HepG2 (cell line): Measurements from ENCODE around the gene AGK. TPM values are rescaled to one million over a fixed set of nuclear protein-coding genes. Genes with fewer than 3 reads are reported as not detected.

Experiments used
- AGO2 ChIP-seq: fragments of 200-400 bp; formaldehyde crosslinking; optimal IDR thresholded peaks from 2 replicates; pipeline ENCODE3; 2017; ENCODE audit warnings: mild to moderate bottlenecking, low read depth, low read length, moderate library complexity
- ARID2 ChIP-seq: sonication (generic); formaldehyde crosslinking; IDR thresholded peaks from 2 replicates; pipeline ENCODE4 v1.8.1; 2022; ENCODE audit warnings: mild to moderate bottlenecking, missing genetic modification reagents, borderline replicate concordance
- BRF2 ChIP-seq: sonication (generic); formaldehyde crosslinking; IDR thresholded peaks from 2 replicates; pipeline ENCODE4 v1.8.1; 2022; ENCODE audit warnings: mild to moderate bottlenecking, missing genetic modification reagents
- KMT2A ChIP-seq: sonication (generic); formaldehyde crosslinking; IDR thresholded peaks from 2 replicates; pipeline ENCODE4 v1.4.0; 2020; ENCODE audit warnings: missing genetic modification reagents
- TEAD2 ChIP-seq: sonication (generic); formaldehyde crosslinking; IDR thresholded peaks from 2 replicates; pipeline ENCODE4 v1.9.0; 2021; ENCODE audit warnings: missing genetic modification reagents
- TFE3 ChIP-seq: IDR thresholded peaks from 2 replicates; pipeline ENCODE4 v1.6.1; 2016
- TIGD3 ChIP-seq: sonication (generic); formaldehyde crosslinking; IDR thresholded peaks from 2 replicates; pipeline ENCODE4 v1.5.1; 2020; ENCODE audit warnings: mild to moderate bottlenecking, missing genetic modification reagents, borderline replicate concordance
- YEATS4 ChIP-seq: sonication (generic); formaldehyde crosslinking; IDR thresholded peaks from 2 replicates; pipeline ENCODE4 v1.4.0; 2020; ENCODE audit warnings: missing genetic modification reagents, borderline replicate concordance
- ZBTB42 ChIP-seq: sonication (generic); formaldehyde crosslinking; IDR thresholded peaks from 2 replicates; pipeline ENCODE4 v1.5.0; 2020; ENCODE audit warnings: mild to moderate bottlenecking, missing genetic modification reagents
- ZFX ChIP-seq: sonication (generic); formaldehyde crosslinking; IDR thresholded peaks from 2 replicates; pipeline ENCODE4 v1.4.0; 2020; ENCODE audit warnings: mild to moderate bottlenecking, low read depth, missing genetic modification reagents, moderate library complexity
- ZKSCAN1 ChIP-seq: fragments of 150-350 bp; IDR thresholded peaks from 2 replicates; pipeline ENCODE4 v1.6.1; 2014; ENCODE audit warnings: low read length
- ZNF616 ChIP-seq: sonication (generic); formaldehyde crosslinking; IDR thresholded peaks from 2 replicates; pipeline ENCODE4 v1.5.0; 2020; ENCODE audit warnings: low read depth, mild to moderate bottlenecking, missing genetic modification reagents
- ZNF782 ChIP-seq: sonication (generic); formaldehyde crosslinking; IDR thresholded peaks from 2 replicates; pipeline ENCODE4 v1.4.0; 2020; ENCODE audit warnings: missing genetic modification reagents, mild to moderate bottlenecking, borderline replicate concordance
- ZSCAN12 ChIP-seq: sonication (generic); formaldehyde crosslinking; IDR thresholded peaks from 2 replicates; pipeline ENCODE4 v1.9.0; 2021; ENCODE audit warnings: mild to moderate bottlenecking, missing genetic modification reagents
- polyA plus RNA-seq, 8 experiments: library from polyadenylated mRNA; depleted of rRNA in 3 of 8; stranded (reverse) in 7 of 8; unstranded in 1 of 8; fragments of >200 nt; fragmentation: Illumina TruSeq in 4 of 8; extraction: Trizol in 4 of 8; gene quantifications; 2 replicates each; pipeline versions ENCODE4 v1.2.1 to v1.2.3, GENCODE V29; 2011 to 2016; ENCODE audit warnings: low read depth in 4 of 8, missing spikeins in 1 of 8, mixed read lengths in 1 of 8; ENCODE audit not compliant: insufficient read depth in 1 of 8
- total RNA-seq, 5 experiments: library from RNA; depleted of rRNA; stranded (reverse); fragments of >200 nt; fragmentation: Illumina TruSeq; extraction: Trizol; gene quantifications; 2 replicates each; pipeline ENCODE4 v1.2.3, GENCODE V29; 2016; ENCODE audit warnings: low read depth in 1 of 5
- TF ChIP-seq, protein P1 (sequence below): sonication (generic); formaldehyde crosslinking; IDR thresholded peaks from 2 replicates; pipeline ENCODE4 v1.5.1; 2020; ENCODE audit warnings: mild to moderate bottlenecking, missing genetic modification reagents, borderline replicate concordance
- TF ChIP-seq, protein P2 (sequence below): sonication (generic); formaldehyde crosslinking; IDR thresholded peaks from 2 replicates; pipeline ENCODE4 v1.8.1; 2023; ENCODE audit warnings: mild to moderate bottlenecking, missing genetic modification reagents

Gene AGK
- total and polyA plus RNA-seq, 2 of the 13 experiments (the other 11 are each of a cell fraction or from before 2014, with no cell fraction given) = 23.7 to 30.1 TPM

DNA sequence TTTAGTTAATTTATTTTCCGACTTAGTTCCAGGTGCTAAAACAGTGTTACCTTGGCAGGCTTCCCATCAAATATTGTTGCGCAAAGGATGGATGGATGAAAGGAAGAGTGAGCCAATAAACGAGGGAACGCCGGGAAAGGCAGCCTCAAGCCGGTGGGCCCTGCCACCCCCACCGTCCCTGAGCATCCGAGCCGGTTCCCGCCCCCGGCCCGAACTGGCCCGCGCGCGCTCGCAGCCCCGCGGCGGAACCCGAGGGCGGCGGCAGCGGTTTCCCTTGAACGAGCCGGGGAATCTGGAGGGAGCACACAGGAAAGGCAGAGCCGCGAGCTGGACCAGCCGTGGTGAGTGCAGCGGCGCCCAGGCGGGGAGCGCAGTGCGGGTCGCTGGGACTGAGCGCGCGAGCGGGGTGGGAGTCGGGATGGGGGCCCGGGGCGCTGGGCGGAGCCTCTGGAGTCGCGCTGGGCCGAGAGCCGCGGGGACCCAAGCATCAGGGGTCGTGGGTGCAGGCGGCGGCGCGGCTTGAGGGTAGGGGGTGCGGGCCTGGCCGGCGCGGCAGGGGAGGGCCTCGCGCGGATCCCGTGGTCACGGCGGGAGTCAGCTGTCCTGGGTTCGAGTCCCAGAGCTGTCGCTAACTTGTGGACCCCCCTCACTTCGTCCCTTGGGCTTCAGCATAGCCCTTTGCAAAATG lies at the start of gene AGK (continued):
- TF ChIP-seq AGO2 (peak; percentile 44), ZBTB42 (peak; percentile 82; the same call in 1 of the 2 replicates), ZFX (CRISPR knock-in tag) (peak; percentile 94), TEAD2 (no peak), TIGD3 (CRISPR knock-in tag) (no peak), TFE3 (CRISPR knock-in tag) (no peak), ZKSCAN1 (no peak; the same call in 1 of the 2 replicates), KMT2A (CRISPR knock-in tag) (peak; percentile 90), ZNF616 (CRISPR knock-in tag) (0 out of 2 replicates have a peak, but pooled peaks have one; percentile 21), BRF2 (no peak), ZSCAN12 (CRISPR knock-in tag) (no peak), ZNF782 (CRISPR knock-in tag) (no peak), ARID2 (CRISPR knock-in tag) (peak; percentile 30; the same call in 1 of the 2 replicates), YEATS4 (CRISPR knock-in tag) (peak; percentile 97)
- TF ChIP-seq, protein P1, sequence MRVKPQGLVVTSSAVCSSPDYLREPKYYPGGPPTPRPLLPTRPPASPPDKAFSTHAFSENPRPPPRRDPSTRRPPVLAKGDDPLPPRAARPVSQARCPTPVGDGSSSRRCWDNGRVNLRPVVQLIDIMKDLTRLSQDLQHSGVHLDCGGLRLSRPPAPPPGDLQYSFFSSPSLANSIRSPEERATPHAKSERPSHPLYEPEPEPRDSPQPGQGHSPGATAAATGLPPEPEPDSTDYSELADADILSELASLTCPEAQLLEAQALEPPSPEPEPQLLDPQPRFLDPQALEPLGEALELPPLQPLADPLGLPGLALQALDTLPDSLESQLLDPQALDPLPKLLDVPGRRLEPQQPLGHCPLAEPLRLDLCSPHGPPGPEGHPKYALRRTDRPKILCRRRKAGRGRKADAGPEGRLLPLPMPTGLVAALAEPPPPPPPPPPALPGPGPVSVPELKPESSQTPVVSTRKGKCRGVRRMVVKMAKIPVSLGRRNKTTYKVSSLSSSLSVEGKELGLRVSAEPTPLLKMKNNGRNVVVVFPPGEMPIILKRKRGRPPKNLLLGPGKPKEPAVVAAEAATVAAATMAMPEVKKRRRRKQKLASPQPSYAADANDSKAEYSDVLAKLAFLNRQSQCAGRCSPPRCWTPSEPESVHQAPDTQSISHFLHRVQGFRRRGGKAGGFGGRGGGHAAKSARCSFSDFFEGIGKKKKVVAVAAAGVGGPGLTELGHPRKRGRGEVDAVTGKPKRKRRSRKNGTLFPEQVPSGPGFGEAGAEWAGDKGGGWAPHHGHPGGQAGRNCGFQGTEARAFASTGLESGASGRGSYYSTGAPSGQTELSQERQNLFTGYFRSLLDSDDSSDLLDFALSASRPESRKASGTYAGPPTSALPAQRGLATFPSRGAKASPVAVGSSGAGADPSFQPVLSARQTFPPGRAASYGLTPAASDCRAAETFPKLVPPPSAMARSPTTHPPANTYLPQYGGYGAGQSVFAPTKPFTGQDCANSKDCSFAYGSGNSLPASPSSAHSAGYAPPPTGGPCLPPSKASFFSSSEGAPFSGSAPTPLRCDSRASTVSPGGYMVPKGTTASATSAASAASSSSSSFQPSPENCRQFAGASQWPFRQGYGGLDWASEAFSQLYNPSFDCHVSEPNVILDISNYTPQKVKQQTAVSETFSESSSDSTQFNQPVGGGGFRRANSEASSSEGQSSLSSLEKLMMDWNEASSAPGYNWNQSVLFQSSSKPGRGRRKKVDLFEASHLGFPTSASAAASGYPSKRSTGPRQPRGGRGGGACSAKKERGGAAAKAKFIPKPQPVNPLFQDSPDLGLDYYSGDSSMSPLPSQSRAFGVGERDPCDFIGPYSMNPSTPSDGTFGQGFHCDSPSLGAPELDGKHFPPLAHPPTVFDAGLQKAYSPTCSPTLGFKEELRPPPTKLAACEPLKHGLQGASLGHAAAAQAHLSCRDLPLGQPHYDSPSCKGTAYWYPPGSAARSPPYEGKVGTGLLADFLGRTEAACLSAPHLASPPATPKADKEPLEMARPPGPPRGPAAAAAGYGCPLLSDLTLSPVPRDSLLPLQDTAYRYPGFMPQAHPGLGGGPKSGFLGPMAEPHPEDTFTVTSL = no peak
- TF ChIP-seq, protein P2, sequence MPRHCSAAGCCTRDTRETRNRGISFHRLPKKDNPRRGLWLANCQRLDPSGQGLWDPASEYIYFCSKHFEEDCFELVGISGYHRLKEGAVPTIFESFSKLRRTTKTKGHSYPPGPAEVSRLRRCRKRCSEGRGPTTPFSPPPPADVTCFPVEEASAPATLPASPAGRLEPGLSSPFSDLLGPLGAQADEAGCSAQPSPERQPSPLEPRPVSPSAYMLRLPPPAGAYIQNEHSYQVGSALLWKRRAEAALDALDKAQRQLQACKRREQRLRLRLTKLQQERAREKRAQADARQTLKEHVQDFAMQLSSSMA (CRISPR knock-in tag) = peak; percentile 84; the same call in 1 of the 2 replicates
